Breast epithelium (tissue), 3 donors: ENCODE measurements around the gene FAM240A.

ENCODE experiments used
- POLR2A ChIP-seq: fragments of 450-650 bp; IDR thresholded peaks from one replicate; pipeline ENCODE4 v1.6.1; 2016; ENCODE audit warnings: antibody characterized with exemption, mild to moderate bottlenecking, moderate library complexity
- TF ChIP-seq, protein P1 (sequence below), 3 donors: fragments of 450-650 bp; IDR thresholded peaks; one replicate each; pipeline ENCODE4 v1.5.1; 2016 to 2017; ENCODE audit warnings: antibody characterized with exemption in 3 of 3, mild to moderate bottlenecking in 3 of 3, moderate library complexity in 3 of 3

DNA sequence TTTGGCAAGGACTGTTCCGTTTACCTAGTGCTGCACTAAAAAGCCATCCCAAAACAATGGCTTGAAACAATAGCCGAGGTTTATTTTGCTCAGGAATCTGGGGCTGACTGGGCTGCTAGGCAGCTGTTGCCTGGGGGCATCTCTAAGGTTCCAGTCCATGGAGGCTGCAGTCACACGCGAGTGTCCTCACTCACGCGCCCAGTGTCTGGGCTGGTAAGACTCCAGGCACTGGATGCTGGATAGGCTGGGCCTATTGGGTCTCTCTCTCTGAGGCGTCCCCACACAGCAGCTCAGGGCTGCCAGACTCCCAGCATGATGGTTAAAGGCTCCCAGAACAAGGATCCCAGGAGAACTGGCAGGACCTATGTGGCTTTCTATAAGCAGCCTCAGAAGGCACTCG is 47.0 kb downstream of the FAM240A start:
- TF ChIP-seq POLR2A: no peak
- TF ChIP-seq, protein P1, sequence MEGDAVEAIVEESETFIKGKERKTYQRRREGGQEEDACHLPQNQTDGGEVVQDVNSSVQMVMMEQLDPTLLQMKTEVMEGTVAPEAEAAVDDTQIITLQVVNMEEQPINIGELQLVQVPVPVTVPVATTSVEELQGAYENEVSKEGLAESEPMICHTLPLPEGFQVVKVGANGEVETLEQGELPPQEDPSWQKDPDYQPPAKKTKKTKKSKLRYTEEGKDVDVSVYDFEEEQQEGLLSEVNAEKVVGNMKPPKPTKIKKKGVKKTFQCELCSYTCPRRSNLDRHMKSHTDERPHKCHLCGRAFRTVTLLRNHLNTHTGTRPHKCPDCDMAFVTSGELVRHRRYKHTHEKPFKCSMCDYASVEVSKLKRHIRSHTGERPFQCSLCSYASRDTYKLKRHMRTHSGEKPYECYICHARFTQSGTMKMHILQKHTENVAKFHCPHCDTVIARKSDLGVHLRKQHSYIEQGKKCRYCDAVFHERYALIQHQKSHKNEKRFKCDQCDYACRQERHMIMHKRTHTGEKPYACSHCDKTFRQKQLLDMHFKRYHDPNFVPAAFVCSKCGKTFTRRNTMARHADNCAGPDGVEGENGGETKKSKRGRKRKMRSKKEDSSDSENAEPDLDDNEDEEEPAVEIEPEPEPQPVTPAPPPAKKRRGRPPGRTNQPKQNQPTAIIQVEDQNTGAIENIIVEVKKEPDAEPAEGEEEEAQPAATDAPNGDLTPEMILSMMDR (IDR thresholded peaks at IDR 0.05): no peak
